GM21423 (cell line): ENCODE results near the gene EXOSC1.
A peak's percentile ranks its signal among the peaks of the same experiment; 100 is the strongest.
"Not testable (repeated sequence)": the region's sequence is repeated elsewhere in the genome, so short reads cannot be mapped to it uniquely, and the experiment has no call there.

Experiments
- ATAC-seq: cut with Tn5 transposase; IDR thresholded peaks from one replicate; pipeline ENCODE4 v1.9.1; 2021; ENCODE audit warnings: mild to moderate bottlenecking, moderate library complexity; ENCODE audit not compliant: unreplicated experiment

The EXOSC1 gene

GRCh38 chr10:97459933-97460332, 14.1 kb upstream of the EXOSC1 start:
- ATAC-seq: no peak

- ATAC-seq: no peak
These were observed 13.3 kb upstream of the EXOSC1 start for GRCh38 chr10:97459111-97459510.

GRCh38 chr10:97456686-97457065, 10.9 kb upstream of the EXOSC1 start:
- no peak for ATAC-seq

GRCh38 chr10:97456034-97456685, 10.4 kb upstream of the EXOSC1 start:
- ATAC-seq: no peak

GRCh38 chr10:97454330-97455036, 8.7 kb upstream of the EXOSC1 start:
- no peak for ATAC-seq

- no peak for ATAC-seq
These were observed 6.5 kb upstream of the EXOSC1 start for GRCh38 chr10:97452352-97452751.

GRCh38 chr10:97451605-97452004, 5.8 kb upstream of the EXOSC1 start:
- no peak for ATAC-seq

GRCh38 chr10:97450828-97451227, 5.0 kb upstream of the EXOSC1 start:
- no peak for ATAC-seq

- no peak for ATAC-seq
These were observed 467 bp downstream of the EXOSC1 start for GRCh38 chr10:97445357-97445721.

- no peak for ATAC-seq
These were observed 1.6 kb downstream of the EXOSC1 start for GRCh38 chr10:97444212-97444611.

GRCh38 chr10:97442277-97442676, 3.5 kb downstream of the EXOSC1 start:
- no peak for ATAC-seq

GRCh38 chr10:97435211-97435610, 10.6 kb downstream of the EXOSC1 start:
- ATAC-seq: no peak

- ATAC-seq: no peak
These were observed 11.2 kb downstream of the EXOSC1 start for GRCh38 chr10:97434557-97434956.

GRCh38 chr10:97434055-97434454, 11.8 kb downstream of the EXOSC1 start:
- no peak for ATAC-seq

GRCh38 chr10:97428572-97428981, 17.2 kb downstream of the EXOSC1 start:
- ATAC-seq: no peak

GRCh38 chr10:97427571-97428179, 18.1 kb downstream of the EXOSC1 start:
- ATAC-seq: no peak

GRCh38 chr10:97426776-97427570, 18.8 kb downstream of the EXOSC1 start:
- no peak for ATAC-seq

GRCh38 chr10:97425964-97426775, 19.6 kb downstream of the EXOSC1 start, which contains the start of gene PGAM1:
Gene PGAM1, plus strand, starts transcription at chr10:97426191. Its CDS starts 117 bp downstream, at chr10:97426308.
- ATAC-seq: peak; percentile 85

GRCh38 chr10:97423757-97424098, 22.1 kb downstream of the EXOSC1 start:
- not testable (repeated sequence) for ATAC-seq

GRCh38 chr10:97416565-97416964, 29.2 kb downstream of the EXOSC1 start:
- no peak for ATAC-seq

GRCh38 chr10:97412891-97413304, 32.9 kb downstream of the EXOSC1 start:
- no peak for ATAC-seq
